Skin epidermis (tissue), 12 donors: Measurements from ENCODE around the gene SNX9.
"Not testable (repeated sequence)": the region's sequence is repeated elsewhere in the genome, so short reads cannot be mapped to it uniquely, and the experiment has no call there.

Experiments
- H3K27ac ChIP-seq, 21 experiments: fragments of 200-600 bp; sonication (generic) in 11 of 21; one replicate each; pipeline ENCODE4 v1.5.0; 2020; ENCODE audit warnings: mild to moderate bottlenecking in 3 of 21, inconsistent platforms in 2 of 21, moderate library complexity in 2 of 21
- H3K4me3 ChIP-seq, 7 experiments: fragments of 200-600 bp; sonication (generic) in 2 of 7; one replicate each; pipeline ENCODE4 v1.5.0; 2020; ENCODE audit warnings: inconsistent platforms in 2 of 7, mild to moderate bottlenecking in 2 of 7, moderate library complexity in 1 of 7

SNX9 gene

GRCh38 chr6:157961832-157962575 lies 139.0 kb downstream of the SNX9 start:
- H3K27ac ChIP-seq: peak overlapping the region in 1 of 21 experiments; percentile 26
- H3K4me3 ChIP-seq: no peak overlapping the region

- Histone ChIP-seq H3K4me3 (no peak overlapping the region), H3K27ac (peak overlapping the region in 3 of 21 experiments; percentile 4 to 51 (median 26))
Observed at GRCh38 chr6:157962601-157963302, 139.7 kb downstream of the SNX9 start.

GRCh38 chr6:157964100-157964499 lies 141.1 kb downstream of the SNX9 start:
- no peak overlapping the region for H3K4me3 ChIP-seq
- no peak overlapping the region for H3K27ac ChIP-seq

- Histone ChIP-seq H3K27ac (no peak overlapping the region), H3K4me3 (no peak overlapping the region)
Observed at GRCh38 chr6:157965387-157965786, 142.3 kb downstream of the SNX9 start.

GRCh38 chr6:157966589-157966977 lies 143.5 kb downstream of the SNX9 start:
- Histone ChIP-seq H3K4me3 (no peak overlapping the region), H3K27ac (no peak overlapping the region)

GRCh38 chr6:157967020-157967419 lies 144.0 kb downstream of the SNX9 start:
- Histone ChIP-seq H3K27ac (no peak overlapping the region), H3K4me3 (no peak overlapping the region)

- no peak overlapping the region for H3K27ac ChIP-seq
Observed at GRCh38 chr6:157967486-157967885, 144.4 kb downstream of the SNX9 start.

GRCh38 chr6:157972177-157972576 lies 149.1 kb downstream of the SNX9 start:
- not testable (repeated sequence) for H3K27ac ChIP-seq, H3K4me3 ChIP-seq

More at GRCh38 chr6:157967486-157967885, 144.4 kb downstream of the SNX9 start:
- no peak overlapping the region for H3K4me3 ChIP-seq

GRCh38 chr6:157974341-157974894 lies 151.4 kb downstream of the SNX9 start:
- no peak overlapping the region for H3K27ac ChIP-seq

GRCh38 chr6:157974967-157975366 lies 151.9 kb downstream of the SNX9 start:
- H3K27ac ChIP-seq: no peak overlapping the region

More at GRCh38 chr6:157974341-157974894, 151.4 kb downstream of the SNX9 start:
- no peak overlapping the region for H3K4me3 ChIP-seq

GRCh38 chr6:157975456-157975855 lies 152.4 kb downstream of the SNX9 start:
- Histone ChIP-seq H3K27ac (no peak overlapping the region), H3K4me3 (no peak overlapping the region)

More at GRCh38 chr6:157974967-157975366, 151.9 kb downstream of the SNX9 start:
- no peak overlapping the region for H3K4me3 ChIP-seq

- H3K4me3 ChIP-seq: no peak overlapping the region
- no peak overlapping the region for H3K27ac ChIP-seq
Observed at GRCh38 chr6:157976345-157977175, 153.5 kb downstream of the SNX9 start.

- Histone ChIP-seq H3K27ac (no peak overlapping the region), H3K4me3 (no peak overlapping the region)
Observed at GRCh38 chr6:157977176-157977804, 154.2 kb downstream of the SNX9 start.

GRCh38 chr6:157978021-157978783 lies 155.2 kb downstream of the SNX9 start:
- H3K4me3 ChIP-seq: no peak overlapping the region
- no peak overlapping the region for H3K27ac ChIP-seq

GRCh38 chr6:157980288-157981131 lies 157.5 kb downstream of the SNX9 start:
- Histone ChIP-seq H3K27ac (peak overlapping the region in 9 of 21 experiments; percentile 21 to 91 (median 86)), H3K4me3 (peak overlapping the region in 5 of 7 experiments; percentile 72 to 95 (median 91))

GRCh38 chr6:157981132-157981394 lies 158.0 kb downstream of the SNX9 start:
- H3K27ac ChIP-seq: peak overlapping the region in 16 of 21 experiments; percentile 48 to 91 (median 84)

GRCh38 chr6:157981395-157982101 lies 158.5 kb downstream of the SNX9 start, which contains the start of gene SYNJ2:
TSS of gene SYNJ2 (plus strand) at chr6:157981863. CDS start at chr6:157981962, 99 bp downstream.
- peak within 1 kb of the TSS; percentile 14 to 91 (median 81) for H3K27ac ChIP-seq
- H3K4me3 ChIP-seq: peak within 1 kb of the TSS; percentile 63 to 95 (median 79)

More at GRCh38 chr6:157981132-157981394, 158.0 kb downstream of the SNX9 start:
- H3K4me3 ChIP-seq: peak overlapping the region; percentile 63 to 95 (median 79)
